ENCODE measurements around the gene SLC17A4.
"Not testable (repeated sequence)": the region's sequence is repeated elsewhere in the genome, so short reads cannot be mapped to it uniquely, and the experiment has no call there.

The SLC17A4 gene, protein sequence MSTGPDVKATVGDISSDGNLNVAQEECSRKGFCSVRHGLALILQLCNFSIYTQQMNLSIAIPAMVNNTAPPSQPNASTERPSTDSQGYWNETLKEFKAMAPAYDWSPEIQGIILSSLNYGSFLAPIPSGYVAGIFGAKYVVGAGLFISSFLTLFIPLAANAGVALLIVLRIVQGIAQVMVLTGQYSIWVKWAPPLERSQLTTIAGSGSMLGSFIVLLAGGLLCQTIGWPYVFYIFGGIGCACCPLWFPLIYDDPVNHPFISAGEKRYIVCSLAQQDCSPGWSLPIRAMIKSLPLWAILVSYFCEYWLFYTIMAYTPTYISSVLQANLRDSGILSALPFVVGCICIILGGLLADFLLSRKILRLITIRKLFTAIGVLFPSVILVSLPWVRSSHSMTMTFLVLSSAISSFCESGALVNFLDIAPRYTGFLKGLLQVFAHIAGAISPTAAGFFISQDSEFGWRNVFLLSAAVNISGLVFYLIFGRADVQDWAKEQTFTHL

DNA sequence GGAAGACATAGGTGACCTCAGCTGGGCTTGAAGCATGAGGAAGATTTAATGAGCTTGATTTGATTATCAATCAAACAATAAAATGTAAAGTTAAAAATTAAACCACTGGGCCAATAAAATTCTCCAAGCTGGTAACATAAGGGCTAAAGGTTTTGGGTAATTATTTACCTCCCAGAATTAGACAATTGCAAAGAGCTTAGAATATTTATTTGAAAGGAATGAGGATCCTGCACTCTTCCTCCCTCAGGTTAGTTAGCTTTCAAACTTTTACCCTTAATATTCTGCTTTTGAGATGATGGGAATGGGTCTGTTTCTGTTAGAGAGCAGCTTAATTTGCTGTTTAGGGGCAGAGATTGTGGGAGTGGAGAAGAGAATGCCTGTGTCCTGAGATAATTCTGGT lies at the start of gene SLC17A4:
Gene SLC17A4 (plus strand): TSS at position 208 of the 400 bp plus-strand sequence. CDS start 7,221 bp downstream, outside the sequence.
- no peak for DNase-seq (ENCODE audit: low spot score)

DNA sequence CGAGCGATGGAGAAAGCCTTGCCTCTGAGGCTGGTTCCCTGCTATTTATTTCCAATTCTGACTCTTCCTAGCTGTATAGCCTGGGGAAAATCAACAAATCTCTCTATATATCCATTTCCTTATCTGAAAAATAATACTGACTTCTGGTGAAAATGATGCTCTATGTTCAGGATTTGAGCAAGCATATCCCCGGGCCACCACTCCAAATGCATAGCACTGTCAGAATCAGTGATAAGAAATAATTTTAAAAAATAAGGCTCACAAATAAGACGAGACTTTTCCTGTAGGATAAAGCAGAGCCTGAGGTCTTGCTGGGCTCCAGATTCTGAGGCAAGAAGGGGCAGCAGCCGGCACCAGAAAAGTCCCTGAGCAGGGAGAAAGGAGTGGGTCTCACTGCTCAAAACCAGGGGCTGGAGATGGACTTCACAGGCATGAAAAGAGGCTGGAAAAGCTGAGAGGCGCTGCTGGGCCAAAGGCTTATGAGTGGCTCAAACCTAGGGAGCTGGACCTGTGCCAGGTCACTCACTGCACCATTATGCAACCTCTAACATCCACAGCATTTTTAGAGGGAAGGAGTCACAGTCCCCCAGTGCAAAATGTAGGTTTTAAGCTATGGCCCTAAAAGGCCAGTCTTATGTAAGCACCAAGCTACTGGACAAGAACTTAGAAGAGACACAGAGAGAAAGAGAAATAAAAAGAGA lies 48.1 kb upstream of the SLC17A4 start:
- no peak for DNase-seq (ENCODE audit: low spot score)

DNA sequence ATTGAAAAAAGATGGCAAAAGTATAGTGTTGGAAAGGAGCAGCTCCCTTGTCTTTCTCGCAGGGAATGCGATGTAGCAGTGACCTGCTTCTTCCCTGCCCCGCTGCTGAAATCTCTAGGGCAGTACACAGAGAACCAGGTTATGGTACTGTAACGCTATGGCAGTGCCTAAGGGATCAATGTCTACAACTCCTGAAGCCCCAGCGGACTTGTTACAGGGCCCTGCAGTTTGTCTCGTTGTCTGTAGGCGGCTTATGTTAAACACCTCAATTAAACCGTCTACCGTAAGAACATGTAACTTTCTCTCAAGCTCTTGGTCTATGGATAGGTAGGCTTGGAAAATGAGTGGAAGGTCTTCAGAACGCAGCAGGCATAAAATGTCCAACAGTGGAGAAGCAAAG lies 44.8 kb upstream of the SLC17A4 start:
- DNase-seq (ENCODE audit: low spot score) = no peak

DNA sequence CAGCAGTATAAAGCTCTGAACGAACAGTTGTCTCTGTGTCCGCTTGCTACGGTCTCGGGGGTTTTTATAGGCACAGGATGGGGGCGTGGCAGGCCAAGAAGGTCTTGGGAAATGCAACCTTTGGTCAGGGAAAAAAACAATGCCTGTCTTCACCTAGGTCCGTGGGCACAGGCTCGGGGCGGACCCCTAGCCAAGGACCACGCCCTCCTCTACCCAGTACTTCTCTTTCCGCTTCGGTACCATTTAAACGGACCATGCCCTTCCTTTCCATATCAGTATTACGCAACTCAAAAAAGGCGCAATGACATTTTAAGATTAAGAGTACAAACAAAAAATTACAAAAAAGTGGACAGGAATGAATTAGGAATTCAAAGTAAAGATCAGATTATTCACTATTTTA lies 44.3 kb upstream of the SLC17A4 start:
- DNase-seq (ENCODE audit: low spot score) = no peak

GRCh38 chr6:25713824-25714223 lies 40.7 kb upstream of the SLC17A4 start:
- DNase-seq (ENCODE audit: low spot score) = no peak

GRCh38 chr6:25714765-25715164 lies 39.8 kb upstream of the SLC17A4 start:
- DNase-seq (ENCODE audit: low spot score) = no peak

DNA sequence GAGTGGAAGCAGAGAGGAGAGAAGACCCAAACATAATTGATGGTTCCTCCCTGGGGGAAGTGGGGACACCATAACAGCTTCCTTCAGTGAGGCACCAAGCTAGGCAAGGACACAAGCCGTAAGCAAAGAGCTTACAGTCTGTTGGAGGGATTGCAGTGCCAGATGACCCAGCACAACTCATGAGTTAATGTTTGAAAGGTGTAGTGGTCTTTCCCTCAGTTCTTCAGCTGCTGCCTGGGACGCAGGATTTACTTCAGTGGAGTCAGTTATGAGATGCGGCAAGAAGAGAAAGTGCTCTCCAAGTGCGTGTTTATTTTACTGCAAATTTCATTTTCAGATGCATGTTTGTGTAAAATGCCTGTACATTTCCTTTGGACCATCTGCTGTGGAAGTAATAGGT lies 38.7 kb upstream of the SLC17A4 start:
- no peak for DNase-seq (ENCODE audit: low spot score)

GRCh38 chr6:25717866-25718740 lies 36.4 kb upstream of the SLC17A4 start:
- peak; percentile 28 for DNase-seq (ENCODE audit: low spot score)

DNA sequence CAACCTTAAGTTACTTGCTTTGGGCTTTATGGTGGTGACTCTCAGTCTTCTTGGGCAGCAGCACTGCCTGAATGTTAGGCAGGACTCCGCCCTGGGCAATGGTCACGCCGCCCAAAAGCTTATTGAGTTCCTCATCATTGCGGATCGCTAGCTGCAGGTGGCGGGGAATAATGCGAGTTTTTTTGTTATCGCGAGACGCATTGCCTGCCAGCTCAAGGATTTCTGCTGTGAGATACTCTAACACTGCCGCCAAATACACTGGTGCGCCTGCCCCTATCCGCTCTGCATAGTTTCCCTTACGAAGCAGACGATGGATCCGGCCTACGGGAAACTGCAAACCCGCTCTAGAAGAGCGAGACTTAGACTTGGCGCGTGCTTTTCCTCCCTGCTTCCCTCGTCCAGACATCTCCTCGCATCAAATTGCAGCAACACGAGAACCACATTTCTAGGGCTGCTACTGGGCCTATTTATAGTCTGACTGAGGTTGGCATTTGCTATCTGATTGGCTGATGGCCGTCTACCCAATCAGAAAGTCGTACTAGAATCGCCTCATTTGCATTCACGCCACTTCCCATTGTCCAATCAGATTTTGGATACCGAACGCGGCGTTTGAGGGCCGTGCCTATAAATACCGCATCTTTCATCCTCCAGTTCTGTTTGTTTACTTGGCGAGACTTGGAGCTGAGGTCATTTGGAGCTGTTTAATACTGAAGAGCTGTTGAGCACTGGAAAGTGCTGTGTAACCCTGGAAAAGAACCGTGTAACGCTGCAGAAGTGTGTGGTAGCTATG lies 28.2 kb upstream of the SLC17A4 start:
- no peak for DNase-seq (ENCODE audit: low spot score)

DNA sequence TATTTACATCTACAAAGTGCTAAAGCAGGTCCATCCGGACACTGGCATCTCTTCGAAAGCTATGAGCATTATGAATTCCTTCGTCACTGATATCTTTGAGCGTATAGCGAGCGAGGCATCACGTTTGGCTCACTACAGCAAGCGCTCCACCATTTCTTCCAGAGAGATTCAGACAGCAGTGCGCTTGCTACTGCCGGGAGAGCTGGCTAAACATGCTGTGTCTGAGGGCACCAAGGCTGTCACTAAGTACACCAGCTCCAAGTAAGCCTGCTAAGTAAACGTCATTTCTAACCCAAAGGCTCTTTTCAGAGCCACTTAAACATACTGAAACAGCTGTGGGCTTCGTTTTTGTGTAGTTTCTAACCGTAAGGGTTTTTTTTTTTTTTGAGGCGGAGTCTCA lies 27.5 kb upstream of the SLC17A4 start:
- no peak for DNase-seq (ENCODE audit: low spot score)

DNA sequence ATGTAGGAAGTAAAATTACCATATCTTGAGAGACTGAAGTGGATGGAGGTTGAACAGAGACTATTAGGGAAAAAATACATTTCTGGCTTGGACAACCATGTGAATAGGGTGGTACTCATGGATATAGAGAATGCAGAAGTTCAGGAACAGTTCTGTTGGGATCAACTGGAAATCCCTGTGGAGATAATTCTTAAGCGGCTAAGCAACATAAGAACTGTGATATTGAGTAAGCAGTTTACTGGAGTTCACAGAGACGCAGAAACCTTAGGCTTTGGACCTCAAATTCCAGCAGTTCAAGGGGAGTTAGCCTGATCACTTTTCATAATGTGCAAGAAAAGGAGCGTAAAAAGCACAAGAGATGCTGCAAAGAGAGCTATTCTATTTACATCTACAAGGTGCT lies 23.6 kb upstream of the SLC17A4 start:
- DNase-seq (ENCODE audit: low spot score) = no peak

DNA sequence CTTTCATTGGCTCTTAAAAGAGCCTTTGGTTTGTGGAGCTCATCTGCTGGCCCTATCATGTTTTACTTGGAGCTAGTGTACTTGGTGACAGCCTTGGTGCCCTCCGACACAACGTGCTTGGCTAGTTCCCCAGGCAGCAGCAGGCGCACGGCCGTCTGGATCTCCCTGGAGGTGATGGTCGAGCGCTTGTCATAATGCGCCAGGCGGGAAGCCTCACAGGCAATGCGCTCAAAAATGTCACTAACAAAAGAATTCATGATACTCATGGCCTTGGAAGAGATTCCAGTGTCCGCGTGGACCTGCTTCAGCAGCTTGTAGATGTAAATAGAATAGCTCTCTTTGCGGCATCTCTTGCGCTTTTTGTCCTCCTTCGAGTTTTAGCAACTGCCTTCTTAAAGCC lies 22.8 kb upstream of the SLC17A4 start:
- DNase-seq (ENCODE audit: low spot score) = no peak

- DNase-seq (ENCODE audit: low spot score) = no peak
These were observed 21.9 kb upstream of the SLC17A4 start for GRCh38 chr6:25732468-25733198.

DNA sequence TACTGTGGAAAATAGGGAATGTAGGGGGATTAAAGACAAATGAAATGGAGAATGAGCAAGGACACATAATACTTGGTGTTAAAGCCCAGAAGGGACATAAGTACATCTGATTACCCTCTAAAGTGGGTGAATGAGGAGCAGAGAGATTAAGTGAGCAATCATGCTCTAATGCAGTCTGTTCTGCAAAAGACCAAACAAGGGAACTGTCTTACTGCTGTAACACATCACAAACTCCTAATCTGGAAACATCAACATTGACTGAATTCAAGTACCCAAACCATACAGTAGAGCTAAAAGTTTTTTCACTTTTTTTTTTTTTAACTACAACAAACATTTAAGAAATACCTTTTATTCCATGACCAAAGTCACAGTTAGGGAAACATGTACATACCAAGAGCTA lies 19.3 kb upstream of the SLC17A4 start:
- no peak for DNase-seq (ENCODE audit: low spot score)

DNA sequence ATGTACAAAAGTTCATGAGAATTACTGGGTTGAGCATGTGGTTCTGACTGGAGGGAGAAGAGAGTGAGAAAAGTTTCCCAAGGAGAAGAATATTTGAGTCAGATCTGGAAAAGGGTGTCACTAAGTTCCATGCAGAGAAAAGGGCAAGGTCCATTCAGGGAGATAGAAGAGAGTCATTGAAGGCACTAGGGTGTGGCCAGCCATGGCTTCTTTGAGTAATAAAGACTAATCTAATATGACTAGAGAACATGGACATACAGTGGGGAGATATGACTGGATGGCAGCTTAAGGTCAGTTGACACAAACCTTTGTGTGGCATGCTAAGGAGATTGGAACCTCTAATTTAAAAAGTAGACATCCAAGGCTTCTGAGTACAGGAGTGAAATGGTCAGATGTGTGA lies 10.7 kb upstream of the SLC17A4 start:
- DNase-seq (ENCODE audit: low spot score) = no peak

GRCh38 chr6:25745836-25746235 lies 8.7 kb upstream of the SLC17A4 start:
- no peak for DNase-seq (ENCODE audit: low spot score)

- DNase-seq (ENCODE audit: low spot score) = no peak
These were observed 7.6 kb upstream of the SLC17A4 start for GRCh38 chr6:25746968-25747367.

DNA sequence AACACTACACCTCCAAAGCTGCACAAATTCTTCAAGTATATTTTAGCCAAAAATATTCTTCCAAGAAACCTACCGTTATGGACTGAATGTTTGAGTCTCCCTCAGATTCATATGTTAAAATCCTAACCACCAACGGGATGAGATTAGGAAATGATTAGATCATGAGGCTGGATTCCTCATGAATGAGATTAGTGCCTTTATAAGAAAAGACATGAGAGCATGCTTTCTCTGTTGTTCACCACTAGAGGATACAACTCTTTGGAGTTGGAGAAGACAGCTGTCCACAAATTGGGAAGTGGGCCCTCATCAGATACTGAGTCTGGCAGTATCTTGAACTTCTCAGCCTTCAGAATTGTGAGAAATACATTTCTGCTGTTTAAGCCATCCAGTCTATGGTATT lies 7.1 kb upstream of the SLC17A4 start:
- DNase-seq (ENCODE audit: low spot score) = no peak

DNA sequence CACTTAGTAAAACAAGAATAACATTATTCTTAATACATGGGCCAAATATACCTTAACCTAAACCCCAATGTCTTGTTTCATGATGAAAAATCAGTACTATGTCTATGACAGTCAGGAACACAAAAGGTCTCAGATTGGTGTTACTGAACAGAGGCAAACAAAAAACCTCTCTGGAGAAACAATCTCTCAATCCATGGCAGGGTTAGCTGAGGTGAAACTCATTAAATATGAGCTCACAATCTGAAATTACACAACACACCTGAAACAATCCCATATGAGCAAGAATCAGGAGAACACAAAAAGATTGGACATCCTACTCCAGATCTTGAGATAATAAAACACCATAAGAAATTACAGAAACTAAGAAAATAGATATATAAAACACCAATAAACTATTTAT lies 6.5 kb upstream of the SLC17A4 start:
- DNase-seq (ENCODE audit: low spot score) = no peak

GRCh38 chr6:25748601-25749517 lies 5.7 kb upstream of the SLC17A4 start:
- DNase-seq (ENCODE audit: low spot score) = not testable (repeated sequence)
